H1 (cell line): ENCODE data around the gene MAP7. TPM values are rescaled to one million over a fixed set of nuclear protein-coding genes. Genes with fewer than 3 reads are reported as not detected.

Source experiments
- CTCF ChIA-PET: fragments of 300-600 bp; sonication (Branson Sonifier 250); formaldehyde crosslinking; loops from one replicate; lab custom pipeline; 2021; ENCODE audit not compliant: partially characterized antibody; lab: Charles Lee
- POLR2A ChIA-PET: fragments of 300-600 bp; sonication (Branson Sonifier 250); formaldehyde crosslinking; loops from one replicate; lab custom pipeline; 2021; ENCODE audit warnings: inconsistent platforms; ENCODE audit not compliant: partially characterized antibody; lab: Charles Lee
- DNase-seq, 2 experiments: peaks; one replicate each; pipeline versions ENCODE4 v3.0.0 to v3.0.0-alpha.2; 2010 to 2022; ENCODE audit warnings: low spot score in 2 of 2, low read depth in 1 of 2, mixed read lengths in 1 of 2
- FAIRE-seq: peaks from 2 replicates; lab custom pipeline; 2011; peaks lifted over from hg19 to GRCh38; lab: Jason Lieb, UNC
- H2AFZ ChIP-seq: 2 replicates; pipeline ENCODE4 v1.8.1; 2012; ENCODE audit warnings: low read length, inconsistent platforms
- H2AK5ac ChIP-seq: 2 replicates; pipeline ENCODE4 v1.6.1; 2013; ENCODE audit warnings: low read depth, low read length
- H2BK120ac ChIP-seq: replicated peaks from 2 replicates; pipeline ENCODE3; 2013; ENCODE audit warnings: low read depth, low read length, inconsistent platforms
- H2BK12ac ChIP-seq: 2 replicates; pipeline ENCODE4 v1.6.1; 2013; ENCODE audit warnings: low read depth, low read length
- H2BK15ac ChIP-seq: 2 replicates; pipeline ENCODE4 v1.6.1; 2013; ENCODE audit warnings: low read length
- H2BK20ac ChIP-seq: 2 replicates; pipeline ENCODE4 v1.6.1; 2013; ENCODE audit warnings: low read length
- H2BK5ac ChIP-seq: 2 replicates; pipeline ENCODE4 v1.6.1; 2013; ENCODE audit warnings: low read depth, low read length
- H3K14ac ChIP-seq: 2 replicates; pipeline ENCODE4 v1.6.1; 2013; ENCODE audit warnings: inconsistent platforms; ENCODE audit not compliant: insufficient read length
- H3K18ac ChIP-seq: 2 replicates; pipeline ENCODE4 v1.6.1; 2013; ENCODE audit warnings: low read length; ENCODE audit errors: extremely low read depth
- H3K23ac ChIP-seq: 2 replicates; pipeline ENCODE4 v1.6.1; 2013; ENCODE audit warnings: inconsistent platforms; ENCODE audit not compliant: insufficient read length
- H3K23me2 ChIP-seq: 2 replicates; pipeline ENCODE4 v1.6.1; 2013; ENCODE audit warnings: low read depth, low read length
- H3K27ac ChIP-seq: 2 replicates; pipeline ENCODE4 v1.6.1; 2011; ENCODE audit warnings: low read depth, low read length, inconsistent platforms
- H3K27me3 ChIP-seq, 4 experiments: replicated peaks in 1 of 4; 1 replicate in 1 of 4; 2 replicates in 3 of 4; pipeline versions ENCODE4 v1.6.1 to v1.8.1; 2011 to 2013; ENCODE audit warnings: low read length in 3 of 4, mild to moderate bottlenecking in 3 of 4, inconsistent platforms in 2 of 4, mixed read lengths in 2 of 4, moderate library complexity in 1 of 4; ENCODE audit not compliant: control insufficient read depth in 3 of 4, insufficient read depth in 3 of 4; ENCODE audit errors: extremely low read depth in 1 of 4
- H3K36me3 ChIP-seq, 4 experiments: 2 replicates each; pipeline versions ENCODE4 v1.6.1 to v1.8.1; 2011 to 2013; ENCODE audit warnings: mild to moderate bottlenecking in 4 of 4, low read length in 3 of 4, moderate library complexity in 2 of 4, control low read depth in 1 of 4, inconsistent platforms in 1 of 4; ENCODE audit not compliant: insufficient read depth in 4 of 4, control insufficient read depth in 2 of 4
- H3K4ac ChIP-seq: replicated peaks from 2 replicates; pipeline ENCODE3; 2013; ENCODE audit warnings: low read length, low read depth, mixed read lengths, inconsistent platforms; ENCODE audit not compliant: insufficient read length
- H3K4me1 ChIP-seq, 4 experiments: replicated peaks in 1 of 4; 1 replicate in 1 of 4; 2 replicates in 3 of 4; pipeline versions ENCODE4 v1.6.1 to v1.8.1; 2011 to 2013; ENCODE audit warnings: low read length in 3 of 4, inconsistent platforms in 2 of 4, mixed read lengths in 1 of 4; ENCODE audit not compliant: insufficient read depth in 4 of 4, control insufficient read depth in 3 of 4
- H3K4me2 ChIP-seq, 2 experiments: 2 replicates each; pipeline versions ENCODE4 v1.6.1 to v1.8.1; 2011 to 2013; ENCODE audit warnings: low read depth in 2 of 2, low read length in 2 of 2, control low read depth in 1 of 2, inconsistent platforms in 1 of 2, mild to moderate bottlenecking in 1 of 2; ENCODE audit not compliant: insufficient read depth in 1 of 2
- H3K4me3 ChIP-seq, 4 experiments: fragments of 200-600, 300-600 bp in 1 of 4; sonication (generic), shearing (Covaris generic), sonication (Bioruptor Twin) in 1 of 4; 2 replicates each; pipeline versions ENCODE4 v1.5.1 to v1.8.1; 2011 to 2016; ENCODE audit warnings: low read length in 4 of 4, low read depth in 3 of 4, control low read depth in 2 of 4, inconsistent platforms in 2 of 4, mild to moderate bottlenecking in 2 of 4, mixed read lengths in 1 of 4, moderate library complexity in 1 of 4; ENCODE audit not compliant: insufficient read depth in 2 of 4; ENCODE audit errors: extremely low read depth in 1 of 4
- H3K56ac ChIP-seq: replicated peaks from 2 replicates; pipeline ENCODE3; 2013; ENCODE audit warnings: low read depth, mild to moderate bottlenecking, mixed read lengths, low read length, inconsistent platforms; ENCODE audit not compliant: insufficient read length
- H3K79me1 ChIP-seq: 2 replicates; pipeline ENCODE4 v1.6.1; 2013; ENCODE audit warnings: low read depth, low read length, control low read depth
- H3K79me2 ChIP-seq, 2 experiments: 2 replicates each; pipeline versions ENCODE4 v1.6.1 to v1.8.1; 2012 to 2013; ENCODE audit warnings: low read length in 2 of 2, mild to moderate bottlenecking in 2 of 2, inconsistent platforms in 1 of 2; ENCODE audit not compliant: insufficient read depth in 2 of 2, control insufficient read depth in 1 of 2
- H3K9ac ChIP-seq, 4 experiments: replicated peaks in 1 of 4; 1 replicate in 1 of 4; 2 replicates in 3 of 4; pipeline versions ENCODE4 v1.6.1 to v1.8.1; 2011 to 2013; ENCODE audit warnings: low read depth in 3 of 4, low read length in 3 of 4, control low read depth in 2 of 4, mild to moderate bottlenecking in 2 of 4, moderate library complexity in 2 of 4, inconsistent platforms in 1 of 4; ENCODE audit errors: extremely low read depth in 1 of 4
- H3K9me3 ChIP-seq, 2 experiments: 2 replicates each; pipeline versions ENCODE4 v1.6.1 to v1.8.1; 2012 to 2013; ENCODE audit warnings: mild to moderate bottlenecking in 2 of 2, moderate library complexity in 2 of 2, control low read depth in 1 of 2, inconsistent platforms in 1 of 2, low read depth in 1 of 2, low read length in 1 of 2, mixed read lengths in 1 of 2; ENCODE audit not compliant: insufficient read depth in 2 of 2
- H4K20me1 ChIP-seq, 2 experiments: replicated peaks in 1 of 2; 2 replicates each; pipeline versions ENCODE3 to v1.8.1; 2011 to 2013; ENCODE audit warnings: inconsistent platforms in 2 of 2, low read length in 2 of 2, mild to moderate bottlenecking in 1 of 2; ENCODE audit not compliant: insufficient read depth in 2 of 2, control insufficient read depth in 1 of 2
- H4K5ac ChIP-seq: 2 replicates; pipeline ENCODE4 v1.6.1; 2013; ENCODE audit warnings: low read length, low read depth, mixed read lengths, inconsistent platforms; ENCODE audit not compliant: insufficient read length
- H4K8ac ChIP-seq: 2 replicates; pipeline ENCODE4 v1.8.0; 2013; ENCODE audit warnings: mild to moderate bottlenecking, moderate library complexity, low read length, inconsistent platforms; ENCODE audit not compliant: insufficient read depth; ENCODE audit errors: extremely low read depth
- H4K91ac ChIP-seq: replicated peaks from 2 replicates; pipeline ENCODE3; 2013; ENCODE audit warnings: low read length, mixed read lengths, inconsistent platforms; ENCODE audit not compliant: insufficient read length
- BCL11A ChIP-seq, 2 experiments: IDR thresholded peaks; one replicate each; pipeline ENCODE4 v1.6.1; 2011; ENCODE audit warnings: low read depth in 2 of 2, low read length in 2 of 2, mild to moderate bottlenecking in 2 of 2
- RAD21 ChIP-seq, 2 experiments: IDR thresholded peaks in 1 of 2; conservative IDR thresholded peaks in 1 of 2; 2 replicates each; pipeline ENCODE4 v1.6.1; 2011; ENCODE audit warnings: low read depth in 2 of 2, low read length in 2 of 2, improper control_type of control experiment in 1 of 2, inconsistent platforms in 1 of 2, mild to moderate bottlenecking in 1 of 2, moderate library complexity in 1 of 2
- TEAD4 ChIP-seq: IDR thresholded peaks from 2 replicates; pipeline ENCODE4 v1.6.1; 2012; ENCODE audit warnings: low read depth, low read length, inconsistent platforms, mixed read lengths
- WGBS, 2 experiments: shearing (Covaris generic) in 1 of 2; methylation state at CpG; one replicate each; pipeline versions ENCODE4 v1.1.6 to v1.1.7; 2013 to 2015; ENCODE audit warnings: low lambda C conversion rate in 2 of 2, mixed read lengths in 2 of 2, inconsistent platforms in 1 of 2, low coverage in 1 of 2, missing lambda C conversion rate in 1 of 2; ENCODE audit not compliant: insufficient replicate concordance in 2 of 2, insufficient coverage in 1 of 2, insufficient read length in 1 of 2; ENCODE audit errors: extremely low coverage in 1 of 2, missing lambda C conversion rate in 1 of 2; 5-methylcytosine and 5-hydroxymethylcytosine counted together
- polyA plus RNA-seq, 7 experiments: library from polyadenylated mRNA; depleted of rRNA in 3 of 7; stranded (reverse) in 5 of 7; unstranded in 2 of 7; fragments of >200 nt in 5 of 7; fragments of 200-250 nt in 2 of 7; gene quantifications; 1 replicate in 5 of 7; 2 replicates in 1 of 7; 4 replicates in 1 of 7; pipeline versions ENCODE4 v1.2.1 to v1.2.3, GENCODE V29; 2011 to 2013; ENCODE audit warnings: missing spikeins in 2 of 7, mixed read lengths in 2 of 7
- total RNA-seq: library from RNA; stranded (reverse); fragmentation: NEBNext Ultra II Directional; extraction: Animal tissue kit (Norgen Biotek cat#: 25700); gene quantifications from 2 replicates; pipeline ENCODE4 v1.2.1, GENCODE V29; 2021

MAP7 gene
- total and polyA plus RNA-seq, 2 of the 8 experiments (the other 6 are each of a cell fraction or from before 2014, with no cell fraction given), result 13.5 to 66.9 TPM

- POLR2A ChIA-PET, result interaction anchor here (1.2 kb wide), 1 partner anchor 26 kb away, joined by 3 read pairs; the partner anchor contains the start of gene BCLAF1
- H2BK15ac ChIP-seq, result no peak overlapping the region
- TF ChIP-seq TEAD4 (no peak), BCL11A (IDR thresholded peaks at IDR 0.05; ENCODE audit: low read depth in 2 of 2, low read length in 2 of 2) (no peak), RAD21 (IDR thresholded peaks at IDR 0.05 in 1 of 2, conservative IDR thresholded peaks at IDR 0.05 in 1 of 2; ENCODE audit: low read depth in 2 of 2, low read length in 2 of 2) (no peak)
- TF ChIP-seq, all 59 proteins: peak for 0
- Histone ChIP-seq H3K23me2 (no peaks in the 10 kb centered on the region; the same call in 1 of the 2 replicates), H3K4ac (no peak overlapping the region), H3K27ac (no peak overlapping the region), H3K9me3 (no peaks in the 10 kb centered on the region), H3K79me2 (no peaks in the 10 kb centered on the region), H4K20me1 (no peaks in the 10 kb centered on the region), H3K18ac (no peak overlapping the region), H3K27me3 (no peaks in the 10 kb centered on the region), H3K4me3 (no peak overlapping the region), H3K56ac (no peak overlapping the region), H4K8ac (no peak overlapping the region), H4K91ac (no peak overlapping the region), H2BK12ac (no peak overlapping the region), H3K23ac (no peak overlapping the region), H3K9ac (no peak overlapping the region), H3K4me1 (no peaks in the 10 kb centered on the region), H2BK20ac (no peak overlapping the region), H3K4me2 (no peak overlapping the region), H2BK5ac (no peak overlapping the region), H3K79me1 (no peaks in the 10 kb centered on the region), H3K36me3 (no peaks in the 10 kb centered on the region), H4K5ac (no peak overlapping the region), H3K14ac (no peak overlapping the region), H2AFZ (no peak overlapping the region), H2AK5ac (no peak overlapping the region), H2BK120ac (no peak overlapping the region)
- no peak for DNase-seq
- no peak for FAIRE-seq
- CTCF ChIA-PET, result interaction anchor here (0.5 to 1.5 kb wide), 8 partner anchors 13 to 718 kb away, joined by 3 to 5 read pairs (median 4); no protein-coding TSS in a partner anchor
- 87% methylated on average over 4 of the region's 4 CpGs; no CpG with 5 or more reads in 1 of the 2 experiments for WGBS, 2 experiments
Measured at GRCh38 chr6:136315594-136315993, 234.6 kb downstream of the MAP7 start.
